HG03571 (cell line): Measurements from ENCODE around the gene NUP214.

Experiments used
- ATAC-seq: cut with Tn5 transposase; IDR thresholded peaks from one replicate; pipeline ENCODE4 v1.9.1; 2021; ENCODE audit not compliant: unreplicated experiment

The NUP214 gene

DNA sequence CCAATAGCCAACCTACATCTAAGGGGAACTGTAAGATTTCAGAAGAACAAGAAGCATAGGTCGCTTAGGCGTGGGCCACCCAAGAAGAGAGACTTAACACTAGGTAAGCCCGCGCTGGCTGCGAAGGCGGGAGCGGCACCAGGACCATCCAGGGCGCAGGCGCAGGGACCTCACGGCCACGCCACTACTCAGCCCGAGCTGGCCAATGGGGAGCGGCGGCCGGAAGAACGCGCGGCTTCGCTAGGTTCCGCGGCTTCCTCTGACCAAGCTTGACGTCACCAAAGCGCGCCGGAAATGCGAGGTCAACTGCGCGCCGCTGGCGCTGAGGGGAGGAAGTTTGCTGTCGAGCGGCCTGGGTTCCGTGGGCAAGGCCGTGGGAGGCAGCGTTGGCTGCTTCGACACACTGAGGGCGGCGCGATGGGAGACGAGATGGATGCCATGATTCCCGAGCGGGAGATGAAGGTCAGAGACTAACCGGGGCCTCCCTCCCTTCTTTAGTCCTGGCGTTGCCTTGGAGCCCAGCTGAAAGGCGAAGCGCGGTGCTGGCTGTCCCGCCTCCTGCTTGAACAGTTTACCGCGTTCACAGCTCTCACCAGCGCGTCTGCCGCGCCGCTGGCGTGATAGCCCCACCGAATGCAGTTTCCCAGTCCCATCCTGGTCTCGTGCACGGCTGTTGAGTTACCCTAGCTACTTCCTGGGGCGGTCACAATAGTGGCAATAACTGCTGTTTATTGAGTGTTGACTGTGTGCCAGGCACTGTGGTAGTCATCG is at the start of gene NUP214:
NUP214 (plus strand) TSS at position 299 of the 771 bp plus-strand sequence; CDS start at position 418, 119 bp downstream.
- ATAC-seq: peak; percentile 95

DNA sequence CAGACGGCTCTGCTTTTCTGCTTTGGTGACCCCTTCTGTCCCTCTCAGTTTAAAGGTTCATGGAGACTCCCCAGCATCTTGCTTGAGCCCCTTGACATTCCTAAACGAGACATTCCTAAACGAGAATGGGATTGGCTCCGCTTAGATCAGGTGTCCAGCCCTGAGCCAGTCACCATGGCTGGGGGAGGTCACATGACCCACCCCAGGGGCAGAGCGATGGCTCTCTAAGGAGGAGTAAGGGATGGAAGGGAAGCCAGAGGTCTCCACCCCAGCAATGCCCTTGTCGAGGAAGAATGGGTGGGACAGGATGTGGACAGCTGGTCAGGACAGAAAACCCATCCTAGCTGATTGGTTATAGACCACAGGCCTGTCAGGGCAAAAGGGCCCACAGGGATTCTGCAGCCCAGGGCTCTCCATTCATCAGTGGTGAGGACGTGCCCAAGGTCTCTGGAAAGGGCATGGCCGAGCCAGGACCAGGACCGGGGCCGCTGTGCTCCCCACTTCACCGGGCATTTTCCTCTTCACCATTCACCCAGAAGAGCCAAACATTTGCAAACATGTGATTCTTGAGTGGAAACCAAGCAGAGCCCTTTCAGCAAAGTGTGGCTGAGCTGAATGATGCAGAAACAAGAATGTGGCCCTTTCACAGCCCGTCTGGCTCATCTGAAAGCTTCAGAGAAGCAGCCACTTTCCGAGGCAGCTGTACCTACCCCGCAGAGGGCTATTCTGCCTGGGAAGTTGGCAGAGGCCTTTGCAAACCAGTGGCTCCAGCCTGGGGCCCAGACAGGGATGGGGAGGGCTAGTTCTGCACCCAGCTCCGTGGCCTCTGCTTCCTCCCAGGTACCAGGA is 48.8 kb upstream of the NUP214 start:
- ATAC-seq: no peak

DNA sequence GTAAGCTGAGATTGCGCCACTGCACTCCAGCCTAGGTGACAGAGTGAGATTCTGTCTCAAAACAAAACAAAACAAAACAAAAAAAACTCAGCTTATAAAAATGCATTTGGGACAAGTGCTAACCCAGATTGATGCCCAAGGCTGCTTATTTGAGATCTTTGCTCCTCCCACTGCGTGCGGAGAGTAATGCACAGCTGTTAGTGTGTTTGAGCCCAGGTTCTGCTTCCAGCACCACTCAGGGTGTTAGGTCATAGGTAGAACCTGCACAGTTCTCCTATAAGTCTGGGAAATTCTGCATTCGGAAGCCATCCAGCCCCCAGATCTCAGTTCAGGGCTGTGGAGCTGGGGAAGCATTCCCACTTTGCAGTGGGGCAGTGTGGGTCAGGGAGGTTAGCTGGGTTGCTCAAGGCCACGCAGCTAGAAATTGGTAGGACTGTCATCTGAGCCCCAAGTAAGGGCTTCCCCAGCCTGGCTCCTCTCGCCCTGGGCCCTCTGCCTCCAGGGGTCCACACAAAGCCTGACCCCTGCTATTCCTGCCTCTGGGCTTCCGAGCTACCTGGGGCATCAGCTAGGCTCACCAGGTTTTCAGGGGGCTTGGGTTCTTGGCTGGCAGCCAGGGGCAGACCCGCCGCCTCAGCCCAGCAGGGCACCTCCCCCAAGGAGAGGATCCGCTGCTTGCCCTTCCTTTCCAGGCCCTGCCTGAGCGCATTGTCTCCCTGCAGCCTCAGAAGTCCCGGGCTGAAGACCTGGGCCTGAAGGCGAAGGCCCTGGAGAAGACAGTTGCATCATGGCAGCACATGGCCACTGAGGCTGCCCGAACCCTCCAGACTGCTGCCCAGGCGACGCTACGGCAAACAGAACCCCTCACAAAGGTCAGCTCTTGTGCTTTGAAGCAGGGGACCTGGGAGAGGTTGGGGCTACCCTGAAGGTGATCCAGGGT is 46.7 kb upstream of the NUP214 start:
- ATAC-seq: no peak

DNA sequence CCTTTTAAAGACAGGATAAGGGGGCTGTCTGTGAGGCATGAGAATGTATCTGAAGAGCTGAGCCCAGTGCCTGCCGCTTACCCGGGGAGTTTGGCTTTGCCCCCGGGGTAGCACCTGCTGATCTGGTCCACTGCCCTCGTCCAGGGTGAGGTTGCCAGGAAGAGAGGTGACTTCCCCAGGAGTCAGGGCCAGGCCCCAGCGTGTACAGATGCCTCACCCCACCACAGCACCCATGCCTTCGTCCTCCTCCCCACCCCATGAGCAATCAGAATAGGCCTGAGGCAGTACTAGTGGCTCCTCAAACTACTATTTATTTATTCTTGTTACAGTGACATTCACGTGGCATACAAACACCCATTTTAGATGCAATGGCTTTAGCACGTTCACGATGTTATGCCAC is 44.8 kb upstream of the NUP214 start:
- ATAC-seq: no peak

DNA sequence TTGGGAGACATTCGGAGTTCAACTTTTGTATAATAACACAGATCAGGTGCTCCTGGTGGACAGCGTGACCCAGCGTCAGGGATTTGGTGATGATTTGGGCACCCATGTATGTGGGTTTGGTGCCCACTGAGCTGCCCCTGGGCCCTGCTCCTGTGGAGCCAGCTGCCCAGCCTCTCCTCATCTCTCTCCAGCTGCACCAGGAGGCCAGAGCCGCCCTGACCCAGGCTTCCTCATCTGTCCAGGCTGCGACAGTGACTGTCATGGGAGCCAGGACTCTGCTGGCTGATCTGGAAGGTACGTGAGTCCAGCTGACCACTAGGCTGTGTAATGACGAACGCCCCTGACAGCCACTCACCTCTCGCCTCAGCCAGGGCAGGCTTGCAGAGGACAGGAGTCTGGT is 43.5 kb upstream of the NUP214 start:
- no peak for ATAC-seq

DNA sequence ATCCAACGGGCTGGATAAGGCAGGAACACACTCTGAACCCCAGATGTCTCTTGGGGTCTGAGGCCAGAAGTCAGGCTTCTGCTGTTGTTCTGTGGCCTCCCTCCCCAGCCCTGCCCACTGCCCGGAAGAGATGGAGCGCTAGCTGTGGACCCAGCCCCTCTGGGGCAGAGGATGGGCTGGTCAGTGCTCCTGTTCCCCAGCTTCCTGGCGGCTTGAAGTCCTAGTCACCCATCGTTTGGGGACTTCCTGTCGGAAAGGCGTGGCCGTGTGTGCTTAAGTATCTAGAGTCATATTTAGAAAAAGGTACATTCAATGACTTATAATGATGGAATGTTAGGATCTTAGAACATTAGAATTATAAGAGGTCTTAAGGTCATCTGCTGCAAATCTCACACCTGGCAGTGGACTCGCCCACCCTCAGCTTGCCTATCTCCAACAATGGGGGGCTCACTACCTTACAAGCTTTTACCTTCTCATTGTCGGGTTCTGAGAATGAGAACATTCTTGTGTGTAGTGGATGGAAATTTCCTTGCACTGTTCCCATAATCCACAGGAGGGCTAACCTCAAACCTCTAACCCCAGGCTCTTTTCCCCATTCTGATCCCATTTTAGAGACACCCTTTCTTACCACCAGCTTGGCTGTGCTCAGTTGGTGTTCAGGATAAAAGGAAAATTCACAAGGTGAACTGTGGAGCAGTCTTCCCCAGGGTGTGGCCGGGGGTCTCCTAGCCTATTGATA is 42.4 kb upstream of the NUP214 start:
- ATAC-seq: no peak

DNA sequence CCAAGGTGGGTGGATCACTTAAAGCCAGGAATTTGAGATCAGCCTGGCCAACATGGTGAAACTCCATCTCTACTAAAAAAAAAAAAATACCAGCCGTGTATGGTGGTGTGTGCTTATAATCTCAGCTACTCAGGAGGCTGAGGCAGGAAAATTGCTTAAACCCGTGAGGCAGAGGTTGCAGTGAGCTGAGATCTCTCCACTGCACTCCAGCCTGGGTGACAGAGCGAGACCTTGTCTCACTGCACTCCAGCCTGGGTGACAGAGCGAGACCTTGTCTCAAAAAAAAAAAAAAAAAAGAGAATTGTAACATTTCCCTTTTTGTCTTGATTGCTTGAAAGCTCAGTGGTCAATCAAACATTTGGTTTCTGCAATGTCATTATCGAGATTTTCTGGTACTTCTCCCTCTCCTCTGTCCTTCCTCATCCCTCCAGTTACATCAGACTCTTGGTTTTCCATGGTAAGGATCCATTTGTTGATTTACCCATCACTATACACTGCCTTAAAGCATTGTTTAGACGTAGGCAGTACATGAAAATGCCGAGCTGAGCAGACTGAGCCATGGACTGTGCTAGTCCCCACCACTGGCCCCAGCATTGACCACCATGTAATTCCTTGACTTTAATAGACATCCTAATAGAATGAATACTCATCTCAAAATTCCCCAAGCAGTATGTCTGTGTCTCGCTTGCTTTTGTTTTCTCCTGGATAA is 40.6 kb upstream of the NUP214 start:
- no peak for ATAC-seq

DNA sequence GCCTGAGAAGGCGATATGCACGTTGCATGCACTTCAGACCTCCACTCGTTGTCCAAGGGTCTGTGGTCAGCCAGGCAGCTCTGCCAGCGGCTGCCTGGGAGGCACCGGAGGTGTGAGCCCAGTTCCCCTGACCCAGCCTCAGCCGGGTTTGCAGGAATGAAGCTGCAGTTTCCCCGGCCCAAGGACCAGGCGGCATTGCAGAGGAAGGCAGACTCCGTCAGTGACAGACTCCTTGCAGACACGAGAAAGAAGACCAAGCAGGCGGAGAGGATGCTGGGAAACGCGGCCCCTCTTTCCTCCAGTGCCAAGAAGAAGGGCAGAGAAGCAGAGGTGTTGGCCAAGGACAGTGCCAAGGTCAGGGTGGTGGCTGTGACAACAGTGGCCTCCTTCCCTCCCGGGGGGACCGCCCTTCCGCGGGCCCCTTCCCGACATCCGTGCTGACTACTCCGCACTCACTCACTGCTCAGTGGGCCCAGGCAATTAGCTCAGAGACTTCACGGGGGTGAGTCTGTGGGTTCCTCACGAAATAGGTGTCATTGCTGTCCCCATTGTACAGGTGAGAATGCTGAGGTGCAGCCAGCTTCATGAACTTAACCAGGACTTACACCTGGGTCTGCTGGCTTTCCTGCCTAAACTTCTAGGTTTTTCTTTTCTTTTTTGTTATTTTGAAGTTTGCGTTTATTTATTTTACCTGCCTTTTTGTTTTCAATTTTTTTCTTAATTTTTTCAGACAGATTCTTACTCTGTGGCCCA is 39.8 kb upstream of the NUP214 start:
- ATAC-seq: no peak

DNA sequence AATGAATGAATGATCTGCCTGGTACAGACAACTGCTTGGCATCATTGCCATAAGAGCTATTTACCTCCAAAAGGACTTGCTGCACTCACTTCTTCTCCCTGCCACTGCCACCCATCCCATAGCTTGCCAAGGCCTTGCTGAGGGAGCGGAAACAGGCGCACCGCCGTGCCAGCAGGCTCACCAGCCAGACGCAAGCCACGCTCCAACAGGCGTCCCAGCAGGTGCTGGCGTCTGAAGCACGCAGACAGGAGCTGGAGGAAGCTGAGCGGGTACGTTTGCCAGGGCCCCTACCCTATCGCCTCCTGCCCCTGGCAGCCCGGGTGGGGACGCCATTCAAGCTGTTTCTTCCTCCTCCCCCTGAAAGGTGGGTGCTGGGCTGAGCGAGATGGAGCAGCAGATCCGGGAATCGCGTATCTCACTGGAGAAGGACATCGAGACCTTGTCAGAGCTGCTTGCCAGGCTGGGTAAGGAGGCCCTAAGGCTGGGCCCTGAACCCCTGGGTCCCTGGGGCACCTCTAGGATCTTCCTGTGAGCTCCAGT is 38.0 kb upstream of the NUP214 start:
- no peak for ATAC-seq

DNA sequence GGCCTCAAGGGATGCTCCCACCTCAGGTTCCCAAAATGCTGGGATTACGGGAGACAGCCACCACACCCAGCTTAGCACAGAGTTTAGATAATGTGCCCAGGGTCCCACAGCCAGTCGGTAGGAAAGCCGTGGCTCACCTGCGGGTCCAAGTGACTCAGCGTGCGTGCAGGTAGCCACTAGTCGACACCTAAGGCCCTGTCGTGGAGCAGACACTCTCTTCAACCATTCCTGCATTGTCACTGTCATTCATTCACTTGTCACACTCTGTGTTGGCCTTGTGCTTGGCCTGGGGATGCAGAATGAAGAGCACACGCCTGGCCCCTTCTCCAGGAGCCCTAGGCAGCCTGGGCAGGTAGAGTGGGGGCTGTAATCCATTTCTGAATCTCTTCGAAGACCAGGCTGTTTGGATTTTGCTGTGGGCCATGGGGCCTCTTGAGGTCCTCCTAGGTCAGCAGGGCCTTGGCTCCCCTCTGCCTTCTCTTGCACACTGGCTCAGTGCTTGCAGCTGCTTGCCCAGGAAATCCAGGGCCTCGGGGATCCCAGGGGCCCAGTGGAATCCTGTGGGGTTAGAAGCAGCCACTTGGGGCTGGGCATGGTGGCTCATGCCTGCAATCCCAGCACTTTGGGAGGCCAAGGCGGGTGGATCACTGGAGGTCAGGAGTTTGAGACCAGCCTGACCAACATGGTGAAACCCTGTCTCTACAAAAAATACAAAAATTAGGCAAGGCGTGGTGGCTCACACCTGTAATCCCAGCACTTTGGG is 35.2 kb upstream of the NUP214 start:
- no peak for ATAC-seq

DNA sequence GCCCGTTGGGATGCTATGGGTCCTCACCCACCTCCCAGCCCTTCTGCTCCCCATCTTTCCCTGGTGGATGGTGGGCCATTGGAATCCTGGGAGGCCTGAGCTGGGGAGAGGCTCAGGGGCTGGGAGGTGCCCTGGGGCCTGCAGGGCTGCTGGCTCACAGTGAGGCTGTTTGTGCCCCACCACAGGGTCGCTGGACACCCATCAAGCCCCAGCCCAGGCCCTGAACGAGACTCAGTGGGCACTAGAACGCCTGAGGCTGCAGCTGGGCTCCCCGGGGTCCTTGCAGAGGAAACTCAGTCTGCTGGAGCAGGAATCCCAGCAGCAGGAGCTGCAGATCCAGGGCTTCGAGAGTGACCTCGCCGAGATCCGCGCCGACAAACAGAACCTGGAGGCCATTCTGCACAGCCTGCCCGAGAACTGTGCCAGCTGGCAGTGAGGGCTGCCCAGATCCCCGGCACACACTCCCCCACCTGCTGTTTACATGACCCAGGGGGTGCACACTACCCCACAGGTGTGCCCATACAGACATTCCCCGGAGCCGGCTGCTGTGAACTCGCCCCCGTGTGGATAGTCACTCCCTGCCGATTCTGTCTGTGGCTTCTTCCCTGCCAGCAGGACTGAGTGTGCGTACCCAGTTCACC is 33.9 kb upstream of the NUP214 start:
- ATAC-seq: no peak

DNA sequence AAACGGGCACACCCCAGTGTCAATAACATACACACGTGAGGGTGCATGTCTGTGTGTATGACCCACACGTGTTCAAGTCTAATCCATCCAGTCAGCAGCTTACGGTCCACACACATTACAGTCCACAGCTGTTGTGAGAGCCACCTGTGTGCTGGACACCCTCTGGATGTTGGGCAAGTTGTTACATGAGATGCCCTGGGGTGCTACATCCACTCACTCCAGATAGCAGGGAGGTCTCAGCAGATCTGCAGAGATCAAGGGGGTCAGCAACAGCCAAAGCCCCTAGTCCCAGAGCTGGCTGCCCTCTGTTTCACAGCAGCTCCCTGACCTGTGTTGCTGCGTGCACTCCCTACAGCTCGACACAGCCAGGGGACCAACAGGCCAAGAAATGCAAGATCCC is 33.4 kb upstream of the NUP214 start:
- no peak for ATAC-seq

DNA sequence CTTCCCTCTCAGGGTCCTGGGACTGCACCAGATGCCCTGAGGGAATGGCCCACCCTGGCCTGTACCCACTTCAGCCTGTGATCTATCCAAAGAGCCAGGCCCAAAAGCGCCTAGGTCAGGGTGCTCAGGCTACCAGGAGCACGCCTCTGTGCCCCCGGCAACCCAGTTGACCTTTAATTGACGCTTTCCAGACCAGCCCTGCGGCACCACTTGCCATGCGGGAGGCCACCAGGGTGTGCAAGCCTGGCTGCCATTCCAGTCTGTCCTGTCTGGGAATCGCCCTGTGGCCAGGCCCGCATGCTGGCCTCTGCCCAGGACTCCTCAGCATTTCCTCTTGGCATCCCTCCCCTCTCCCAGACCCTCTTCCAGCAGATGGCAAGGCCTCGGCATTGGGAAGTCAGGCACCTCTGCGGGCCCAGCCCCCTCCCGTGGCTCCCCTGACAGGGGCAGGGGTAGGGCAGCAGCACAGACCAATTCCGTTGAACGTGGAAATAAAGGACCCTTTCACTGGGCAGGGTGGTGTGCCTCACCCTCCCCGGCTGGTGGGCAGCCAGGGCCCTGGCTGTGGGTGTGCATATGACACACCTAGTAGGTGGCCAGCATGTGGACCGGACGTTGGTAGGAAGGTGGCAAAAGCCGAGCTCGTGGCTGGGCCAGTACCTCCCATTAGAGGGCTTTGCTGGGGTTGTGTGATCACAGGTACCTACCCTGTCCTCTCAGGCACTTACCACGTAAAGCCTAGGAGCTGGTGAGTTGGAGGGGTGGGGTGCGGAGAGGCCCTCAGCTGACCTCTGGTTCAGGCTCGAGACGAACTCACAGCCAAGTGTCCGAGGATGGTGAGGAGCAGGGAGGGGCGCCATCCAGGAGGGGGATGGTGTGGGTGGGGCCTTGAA is 32.6 kb upstream of the NUP214 start:
- no peak for ATAC-seq

DNA sequence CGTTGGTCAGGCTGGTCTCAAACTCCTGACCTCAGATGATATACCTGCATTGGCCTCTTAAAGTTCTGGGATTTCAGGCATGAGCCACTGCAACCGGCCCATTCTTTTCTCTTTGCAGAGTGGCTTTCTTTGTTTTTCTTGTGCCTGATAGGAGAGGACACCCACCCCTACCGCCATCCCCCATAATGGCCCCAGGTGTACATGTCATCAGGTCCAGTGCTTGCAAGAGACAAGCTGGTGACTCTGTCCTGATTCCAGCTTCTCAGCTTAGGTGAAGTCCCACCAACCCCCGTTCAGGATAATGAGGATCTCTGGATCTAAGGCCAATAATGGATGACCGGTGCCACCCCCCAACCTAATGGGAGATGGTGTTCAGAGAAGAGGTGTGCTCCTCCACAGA is 31.4 kb upstream of the NUP214 start:
- ATAC-seq: no peak

DNA sequence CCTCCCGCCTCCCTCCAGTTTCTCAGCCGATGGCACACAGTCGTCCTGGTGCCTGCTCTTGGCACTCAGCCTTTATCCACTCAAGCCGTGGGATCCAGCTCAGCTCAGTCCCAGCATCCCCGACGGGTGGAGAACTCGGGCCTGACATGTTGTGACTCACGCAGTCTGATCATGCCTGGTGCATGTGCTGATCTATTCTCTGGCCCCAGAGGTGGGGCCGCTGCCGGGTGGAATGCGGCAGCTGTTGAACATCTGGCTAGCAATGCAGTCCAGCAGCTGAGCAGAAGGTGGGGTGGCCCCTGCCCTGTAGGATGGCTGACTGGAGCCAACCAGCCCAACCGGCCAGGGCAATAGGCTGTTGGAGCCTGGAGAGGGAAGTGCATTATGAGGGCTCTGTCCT is 30.8 kb upstream of the NUP214 start:
- no peak for ATAC-seq

DNA sequence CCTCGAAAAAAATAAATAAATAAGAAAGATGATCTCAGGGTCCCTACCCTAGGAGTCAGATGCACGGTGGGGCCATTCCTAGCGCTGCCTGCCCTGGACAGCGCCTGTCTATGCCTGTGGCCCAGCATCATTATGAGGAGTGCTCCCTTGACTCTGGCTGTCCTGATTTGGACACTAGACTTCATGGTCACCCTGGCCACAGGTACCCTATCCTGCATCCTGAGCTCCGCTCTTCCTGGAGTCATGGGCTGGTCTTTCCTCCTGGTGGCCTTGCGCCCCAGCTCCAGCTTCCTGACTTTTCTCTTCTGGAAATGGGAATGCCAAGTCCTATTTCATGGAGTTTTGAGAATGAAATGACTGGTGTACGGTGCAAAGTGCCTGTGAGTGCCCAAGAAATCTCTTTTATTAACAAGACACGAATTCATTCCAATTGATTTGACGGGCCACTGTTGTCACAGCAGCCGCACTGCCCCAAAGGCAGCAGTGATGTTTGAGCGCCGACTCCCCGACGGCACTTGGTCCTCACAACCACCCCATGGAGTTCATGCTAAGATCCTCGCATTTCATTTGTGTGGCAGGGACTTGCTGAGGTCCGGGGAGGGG is 29.6 kb upstream of the NUP214 start:
- ATAC-seq: no peak
